ENCODE results near the gene TMEM192. TPM values are rescaled to one million over a fixed set of nuclear protein-coding genes. Genes with fewer than 3 reads are reported as not detected.
"Not testable (repeated sequence)": the region's sequence is repeated elsewhere in the genome, so short reads cannot be mapped to it uniquely, and the experiment has no call there.

The TMEM192 gene
- total RNA-seq, 1 donor from 2014 or later: 16.1 TPM

DNA sequence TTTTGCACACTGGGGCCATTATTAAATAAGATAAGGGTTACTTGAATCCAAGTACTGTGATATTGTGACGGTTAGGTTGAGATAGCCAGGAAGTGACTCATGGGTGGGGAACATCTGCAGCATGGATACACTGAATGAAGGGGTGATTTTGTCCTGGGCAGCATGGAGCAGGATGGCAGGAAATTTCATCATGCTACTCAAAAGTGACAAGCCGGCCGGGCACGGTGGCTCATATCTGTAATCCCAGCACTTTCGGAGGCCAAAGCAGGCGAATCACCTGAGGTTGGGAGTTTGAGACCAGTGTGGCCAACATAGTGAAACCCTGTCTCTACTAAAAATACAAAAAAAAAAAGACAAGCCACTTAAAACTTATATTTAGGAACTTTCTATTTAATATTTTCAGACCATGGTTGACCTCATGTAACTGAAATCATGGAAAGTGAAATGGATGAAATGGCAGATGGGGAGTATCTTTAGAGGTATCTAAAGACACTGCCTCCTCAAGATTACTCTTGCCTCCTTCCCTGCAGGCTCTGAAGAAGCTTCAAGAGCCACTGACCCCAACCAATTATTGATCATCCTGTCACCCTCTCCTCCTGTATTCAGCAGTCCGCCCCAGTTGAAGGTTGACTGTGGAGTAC is 84.8 kb downstream of the TMEM192 start:
- H3K27ac Mint-ChIP-seq: no peak overlapping the region
- H3K36me3 Mint-ChIP-seq: no peaks in the 10 kb centered on the region
- Histone ChIP-seq H3F3A (ENCODE audit: low read depth) (no peaks in the 10 kb centered on the region), H3K36me3 (no peaks in the 10 kb centered on the region), H3K9me3 (ENCODE audit: low read depth) (no peaks in the 10 kb centered on the region), H3K4me1 (no peaks in the 10 kb centered on the region), H2AFZ (replicated peaks) (no peak overlapping the region), H3K4me2 (no peak overlapping the region), H3K27ac (no peak overlapping the region), H4K20me1 (ENCODE audit: low read depth) (no peaks in the 10 kb centered on the region), H3K79me2 (ENCODE audit: low read depth) (no peaks in the 10 kb centered on the region), H3K9ac (no peak overlapping the region), H3K27me3 (no peaks in the 10 kb centered on the region), H3K4me3 (no peak overlapping the region)
- TF ChIP-seq, protein P1, sequence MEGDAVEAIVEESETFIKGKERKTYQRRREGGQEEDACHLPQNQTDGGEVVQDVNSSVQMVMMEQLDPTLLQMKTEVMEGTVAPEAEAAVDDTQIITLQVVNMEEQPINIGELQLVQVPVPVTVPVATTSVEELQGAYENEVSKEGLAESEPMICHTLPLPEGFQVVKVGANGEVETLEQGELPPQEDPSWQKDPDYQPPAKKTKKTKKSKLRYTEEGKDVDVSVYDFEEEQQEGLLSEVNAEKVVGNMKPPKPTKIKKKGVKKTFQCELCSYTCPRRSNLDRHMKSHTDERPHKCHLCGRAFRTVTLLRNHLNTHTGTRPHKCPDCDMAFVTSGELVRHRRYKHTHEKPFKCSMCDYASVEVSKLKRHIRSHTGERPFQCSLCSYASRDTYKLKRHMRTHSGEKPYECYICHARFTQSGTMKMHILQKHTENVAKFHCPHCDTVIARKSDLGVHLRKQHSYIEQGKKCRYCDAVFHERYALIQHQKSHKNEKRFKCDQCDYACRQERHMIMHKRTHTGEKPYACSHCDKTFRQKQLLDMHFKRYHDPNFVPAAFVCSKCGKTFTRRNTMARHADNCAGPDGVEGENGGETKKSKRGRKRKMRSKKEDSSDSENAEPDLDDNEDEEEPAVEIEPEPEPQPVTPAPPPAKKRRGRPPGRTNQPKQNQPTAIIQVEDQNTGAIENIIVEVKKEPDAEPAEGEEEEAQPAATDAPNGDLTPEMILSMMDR (IDR thresholded peaks at IDR 0.05): no peak
- TF ChIP-seq EZH2phosphoT487 (IDR thresholded peaks at IDR 0.05) (no peak), EZH2 (IDR thresholded peaks at IDR 0.05) (no peak)
- H3K4me3 Mint-ChIP-seq: no peak overlapping the region
- no peaks in the 10 kb centered on the region for H3K4me1 Mint-ChIP-seq
- no peak for DNase-seq (ENCODE audit: low spot score)
- peaks cover 5% of the 10 kb centered on the region for H3K27me3 Mint-ChIP-seq (ENCODE audit: insufficient read depth, low read depth)
- H3K9me3 Mint-ChIP-seq: peaks cover 4% of the 10 kb centered on the region

DNA sequence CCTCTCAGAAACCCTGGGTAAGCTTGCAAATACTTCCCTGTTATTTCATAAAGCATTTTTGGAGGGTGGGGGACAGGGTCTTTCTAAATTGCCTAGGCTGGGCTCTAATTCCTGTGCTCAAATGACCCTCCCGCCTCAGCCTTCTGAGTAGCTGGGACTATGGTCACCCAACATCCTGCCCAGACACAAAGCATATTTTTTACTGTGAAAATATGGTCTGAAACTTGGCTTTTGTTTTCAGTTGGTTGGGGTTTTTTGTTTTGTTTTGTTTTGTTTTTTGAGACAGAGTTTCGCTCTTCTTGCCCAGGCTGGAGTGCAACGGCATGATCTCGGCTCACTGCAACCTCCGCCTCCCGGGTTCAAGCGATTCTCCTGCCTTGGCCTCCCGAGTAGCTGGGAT is 86.9 kb downstream of the TMEM192 start:
- H3K9me3 Mint-ChIP-seq; H3K79me2 ChIP-seq (ENCODE audit: low read depth); H3K27ac ChIP-seq; H3K27me3 ChIP-seq; DNase-seq (ENCODE audit: low spot score); H3K27me3 Mint-ChIP-seq (ENCODE audit: insufficient read depth, low read depth); H3K4me2 ChIP-seq; H3K36me3 Mint-ChIP-seq; H3K4me1 ChIP-seq; H4K20me1 ChIP-seq (ENCODE audit: low read depth); H3K9me3 ChIP-seq (ENCODE audit: low read depth); H3K4me3 ChIP-seq; H2AFZ ChIP-seq (replicated peaks); H3F3A ChIP-seq (ENCODE audit: low read depth); H3K27ac Mint-ChIP-seq; H3K4me1 Mint-ChIP-seq; H3K9ac ChIP-seq; H3K36me3 ChIP-seq; H3K4me3 Mint-ChIP-seq: not testable (repeated sequence)

Other genes with a start within 250 kb of the TMEM192 start
- gene APELA, start 235.7 kb downstream of the TMEM192 start, total RNA-seq (ENCODE audit: low replicate concordance): 10.9 and 15.0 TPM in 2 replicates
- gene TRIM61, start 135.2 kb downstream of the TMEM192 start, total RNA-seq (ENCODE audit: low replicate concordance): not detected in 2 replicates
- not detected in 2 replicates for gene TRIM60, start 80.9 kb downstream of the TMEM192 start, total RNA-seq (ENCODE audit: low replicate concordance)
- gene TRIM75, start 59.0 kb downstream of the TMEM192 start, total RNA-seq (ENCODE audit: low replicate concordance): not detected in 2 replicates
- 18.6 and 24.3 TPM in 2 replicates for gene KLHL2, start 94.7 kb upstream of the TMEM192 start, total RNA-seq (ENCODE audit: low replicate concordance)
- 190 and 298 TPM in 2 replicates for gene MSMO1, start 214.8 kb upstream of the TMEM192 start, total RNA-seq (ENCODE audit: low replicate concordance)

Data from neural progenitor cell (in vitro differentiated cells).